NCI-H2196 treated with DMSO at 0.1 percent for 48 hours (cell line): ENCODE data around the gene LECT2.

Source experiments
- DNase-seq: peaks from one replicate; lab custom pipeline; 2025; ENCODE audit not compliant: unreplicated experiment; lab: John Stamatoyannopoulos, UW

LECT2 gene

DNA sequence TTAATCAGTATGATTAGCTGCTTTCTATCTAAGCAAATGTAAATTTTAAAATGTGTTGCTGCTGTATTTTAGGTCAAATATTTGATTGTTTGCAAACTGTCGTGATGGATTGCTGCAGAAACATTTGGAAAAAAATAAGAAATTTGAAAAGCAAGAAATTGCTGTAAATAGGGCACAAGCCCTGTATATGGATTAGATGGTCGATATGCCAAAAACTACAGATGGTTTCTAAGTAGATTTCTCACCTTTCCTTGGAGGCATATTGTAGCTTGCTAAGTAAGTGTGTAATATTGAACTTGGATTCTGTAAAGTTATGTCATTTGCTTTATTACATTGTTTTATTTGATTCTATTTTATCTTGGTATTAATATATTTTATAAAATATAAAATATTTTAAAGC lies 13.1 kb downstream of the LECT2 start:
- no peak for DNase-seq

DNA sequence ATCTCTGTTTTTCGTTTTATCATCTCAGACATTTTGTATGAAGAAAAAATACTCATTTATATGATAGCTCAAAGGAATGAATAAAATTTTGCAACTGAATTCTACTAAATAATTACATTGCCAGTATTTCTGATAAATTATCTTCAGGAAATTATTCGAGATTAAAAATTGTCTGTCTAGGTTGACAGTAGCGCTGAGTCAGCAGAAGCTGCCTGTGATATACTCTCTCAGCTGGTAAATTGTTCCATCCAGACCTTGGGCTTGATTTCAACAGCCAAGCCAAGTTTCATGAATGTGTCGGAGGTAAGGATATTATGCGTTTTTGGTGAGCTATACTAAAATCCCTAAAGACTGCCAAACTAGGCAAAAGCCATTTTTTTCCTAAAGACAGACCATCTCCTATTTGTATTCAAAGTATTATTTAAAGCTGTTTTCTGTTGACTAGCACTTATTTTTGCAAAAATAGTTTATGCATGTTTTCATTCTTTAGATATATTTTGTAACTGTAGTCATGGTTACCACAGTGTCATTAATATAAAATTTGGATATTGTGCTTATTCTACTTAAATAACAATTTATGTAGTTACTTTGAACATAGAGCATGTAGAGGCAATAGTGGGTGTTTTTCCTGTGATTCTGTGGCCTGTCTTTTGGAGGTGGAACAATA lies 17.4 kb downstream of the LECT2 start:
- no peak for DNase-seq

DNA sequence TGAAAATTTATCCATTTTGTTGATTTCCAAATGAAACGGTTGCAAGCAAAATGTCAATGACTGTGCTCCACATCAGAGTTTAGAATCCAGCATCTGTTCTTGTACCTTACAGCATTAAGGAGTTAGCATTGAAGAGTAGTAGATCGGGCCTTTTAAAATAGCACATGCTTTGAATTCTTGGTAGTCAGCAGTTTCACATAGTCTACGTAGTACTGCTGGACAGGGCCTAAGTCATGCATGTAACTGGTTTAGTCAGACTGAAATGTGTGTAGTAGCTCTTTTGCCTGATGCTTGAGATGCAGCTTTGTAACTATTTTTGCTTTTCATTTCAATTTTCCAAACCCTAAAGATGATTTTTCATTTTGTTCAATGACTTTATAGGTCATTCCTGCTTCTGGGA lies 19.8 kb downstream of the LECT2 start:
- no peak for DNase-seq

DNA sequence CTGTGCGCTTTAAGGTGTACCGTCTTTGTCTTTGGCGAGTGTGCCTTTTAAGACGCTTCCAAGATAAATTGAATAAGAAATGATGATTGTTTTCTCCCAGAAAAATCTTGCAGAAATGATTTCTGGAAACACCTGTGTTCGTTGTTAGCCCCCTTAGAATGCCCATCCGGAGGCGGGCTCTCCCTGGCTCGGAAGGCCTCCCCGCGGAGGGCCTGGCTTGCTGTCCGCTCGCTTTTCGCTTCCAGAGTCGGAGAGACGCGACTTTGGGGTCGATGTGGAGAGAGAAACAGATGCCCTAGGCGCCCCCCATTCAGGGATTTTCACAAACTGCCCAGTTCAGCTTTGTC lies 23.9 kb downstream of the LECT2 start:
- DNase-seq = no peak

DNA sequence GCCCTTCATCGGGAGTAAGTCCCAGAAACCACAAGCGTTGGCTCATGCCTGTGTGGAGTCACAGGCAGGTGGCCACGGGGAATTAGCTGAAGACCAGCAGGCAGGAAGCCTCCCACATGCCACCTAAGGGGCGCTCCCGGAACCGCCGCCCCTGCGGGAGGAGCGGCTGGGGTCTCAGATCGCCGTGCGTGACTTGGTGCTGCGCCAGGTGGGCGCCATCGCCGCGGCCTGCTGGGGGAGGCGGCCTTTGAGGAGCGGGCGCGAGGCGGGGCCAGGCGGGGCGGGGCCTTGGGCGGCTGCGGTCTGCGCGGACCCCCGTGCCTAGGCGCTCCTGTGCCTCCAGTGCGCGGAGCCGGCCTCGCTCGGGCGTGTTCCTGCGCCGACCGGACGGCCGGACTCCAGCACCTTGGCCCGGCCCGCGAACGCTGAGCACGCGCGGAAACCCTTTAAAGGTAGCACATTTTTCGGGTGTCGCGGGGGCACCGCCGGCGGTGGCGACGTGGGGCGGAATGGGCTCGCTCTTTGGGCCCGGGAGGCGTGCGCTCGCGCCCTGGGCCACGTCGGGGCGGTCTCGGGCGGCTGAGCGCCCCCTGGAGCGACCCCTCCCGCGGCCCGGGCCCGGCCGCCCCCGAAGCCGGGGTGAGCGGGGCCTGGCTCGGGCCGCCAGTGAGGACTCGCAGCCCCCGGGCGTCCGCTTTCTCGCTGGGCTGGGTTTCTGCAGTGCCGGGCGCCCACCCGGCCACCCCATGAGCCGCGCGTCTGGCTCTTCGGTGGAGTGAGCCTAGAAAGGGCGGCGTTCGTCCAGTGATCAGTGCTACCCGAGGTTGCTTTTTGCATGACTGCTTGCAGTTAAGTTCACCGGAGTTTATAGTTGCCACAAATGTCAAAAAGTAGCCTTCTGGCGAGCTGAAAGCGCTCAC lies 24.5 kb downstream of the LECT2 start:
- no peak for DNase-seq

DNA sequence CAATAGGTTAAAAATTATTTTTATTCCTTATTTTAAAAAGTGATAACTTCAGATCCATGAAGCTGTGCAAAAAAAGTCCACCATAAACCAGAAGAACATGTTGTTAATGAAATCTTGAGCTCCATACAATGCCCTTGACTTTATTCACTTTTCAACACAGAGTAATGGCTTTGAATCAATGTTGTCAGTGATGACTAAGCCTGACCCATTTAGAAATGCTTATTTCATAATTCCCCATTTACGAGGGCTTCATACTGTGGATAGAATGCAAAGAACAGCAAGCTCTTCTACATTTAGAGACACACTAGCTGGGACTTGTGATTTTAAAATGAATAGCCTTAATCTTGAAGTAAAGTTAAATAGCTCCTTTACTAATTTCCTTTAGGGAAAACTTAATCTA lies 33.4 kb downstream of the LECT2 start:
- no peak for DNase-seq

DNA sequence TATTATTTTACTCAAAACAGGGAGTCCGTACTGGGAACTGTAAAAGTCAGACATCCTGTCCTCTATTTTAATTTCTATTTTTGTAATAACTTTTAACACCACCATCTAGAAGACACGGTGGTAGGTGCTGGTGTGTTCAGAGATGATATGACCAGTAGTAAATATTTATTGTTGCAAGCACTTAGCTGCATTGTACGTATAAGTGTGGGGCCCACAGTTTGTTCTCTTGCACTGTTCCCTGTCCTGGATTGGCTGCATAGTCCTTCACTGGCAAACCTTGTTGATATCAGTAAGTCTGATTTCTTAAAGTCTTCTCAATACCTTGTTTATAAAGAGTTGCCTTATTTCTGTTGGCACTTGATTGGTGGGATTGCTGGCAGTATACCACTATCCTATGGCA lies 34.6 kb downstream of the LECT2 start:
- DNase-seq = no peak

DNA sequence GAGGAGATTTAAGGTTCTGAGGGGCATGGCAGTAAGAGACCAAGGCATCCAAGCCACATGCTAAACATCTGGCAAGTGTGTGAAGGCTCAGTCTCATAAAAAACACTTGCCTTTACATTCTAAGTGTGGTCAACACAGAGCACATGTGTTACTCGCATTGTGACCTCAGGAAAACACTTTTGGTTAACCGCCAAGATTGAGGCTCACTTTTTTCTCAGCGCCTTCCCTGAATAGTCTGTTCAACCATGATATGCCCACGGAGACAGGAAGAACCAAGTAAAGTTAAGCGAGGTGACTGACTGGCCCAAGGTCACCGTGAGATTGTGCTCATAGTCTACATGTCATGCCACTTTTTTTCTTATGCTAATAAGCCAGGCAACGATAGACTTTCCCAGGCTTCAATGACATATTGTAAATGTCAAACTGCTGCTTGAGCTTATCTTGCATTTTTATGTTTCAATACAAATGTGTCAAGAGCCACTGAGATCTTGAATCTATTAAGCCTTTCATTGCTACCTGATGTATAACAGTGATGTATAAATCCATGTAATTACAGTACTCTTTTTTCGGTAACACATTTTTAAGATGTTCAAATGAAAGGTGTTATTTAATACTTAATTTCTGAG lies 38.0 kb downstream of the LECT2 start:
- no peak for DNase-seq

DNA sequence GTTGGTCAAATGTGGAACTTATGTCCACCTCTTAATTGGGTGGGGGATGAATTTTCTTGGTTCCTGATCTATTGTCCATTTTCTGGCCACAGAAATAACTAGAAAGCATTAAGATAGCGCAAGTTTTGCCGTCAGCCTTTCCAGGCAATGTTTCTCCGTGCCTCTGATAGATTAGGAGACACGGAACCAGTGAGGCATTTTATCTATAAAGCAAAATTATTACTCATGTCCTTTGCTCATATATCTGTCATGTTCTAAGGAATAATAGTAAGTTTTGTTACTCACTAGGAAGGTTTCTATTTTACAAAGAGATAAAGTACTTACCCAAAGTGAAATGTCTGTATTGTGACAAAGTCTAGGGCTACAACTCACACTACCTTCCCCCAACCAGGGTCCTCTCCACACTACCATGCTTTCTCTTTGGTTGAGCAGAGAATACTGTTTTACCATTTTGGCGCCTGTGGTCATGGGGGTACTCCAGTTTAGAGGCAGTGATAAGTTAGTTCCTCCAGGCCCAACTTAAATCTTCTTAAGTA lies 39.2 kb downstream of the LECT2 start:
- DNase-seq = no peak

DNA sequence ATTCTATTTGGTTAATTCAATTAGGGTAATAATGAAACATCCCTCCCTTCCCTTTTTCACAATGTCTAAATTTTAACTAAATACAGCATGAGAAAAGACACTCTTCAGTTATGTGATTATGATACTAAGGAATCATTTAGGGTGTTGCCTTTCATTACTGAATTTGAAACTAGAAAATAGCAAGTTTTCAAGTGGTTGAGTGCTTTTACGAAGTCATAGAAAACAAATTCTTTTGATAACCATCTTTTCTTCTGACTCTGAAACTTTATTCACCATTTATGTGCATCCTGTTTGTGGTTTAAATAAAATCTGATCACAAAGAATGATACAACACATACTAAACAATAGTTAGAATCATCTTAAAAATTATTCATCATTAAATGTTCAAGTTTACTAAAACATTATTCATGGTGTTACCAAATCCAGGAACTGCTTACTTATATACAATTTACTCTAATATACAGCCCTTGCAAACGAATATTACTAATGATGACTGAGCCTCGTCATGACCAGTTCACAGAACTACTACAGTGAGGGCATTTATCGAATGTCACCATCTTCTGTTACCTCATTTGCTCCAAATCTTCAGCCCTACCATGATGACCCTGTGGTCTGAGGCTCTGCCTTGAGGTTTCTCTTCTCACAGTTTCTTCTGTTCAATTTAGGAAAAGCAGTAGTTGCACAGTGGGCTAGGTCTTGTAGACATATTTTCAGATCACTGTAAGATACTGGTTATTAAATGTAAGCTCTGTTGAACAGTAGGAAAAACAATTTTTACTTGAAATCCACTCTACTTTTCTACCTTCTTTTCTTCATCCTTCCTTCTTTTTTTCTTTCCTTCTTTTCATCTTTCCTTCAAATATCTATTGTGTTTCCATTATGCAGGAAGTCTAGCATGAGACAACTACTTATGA lies 40.8 kb downstream of the LECT2 start:
- no peak for DNase-seq

DNA sequence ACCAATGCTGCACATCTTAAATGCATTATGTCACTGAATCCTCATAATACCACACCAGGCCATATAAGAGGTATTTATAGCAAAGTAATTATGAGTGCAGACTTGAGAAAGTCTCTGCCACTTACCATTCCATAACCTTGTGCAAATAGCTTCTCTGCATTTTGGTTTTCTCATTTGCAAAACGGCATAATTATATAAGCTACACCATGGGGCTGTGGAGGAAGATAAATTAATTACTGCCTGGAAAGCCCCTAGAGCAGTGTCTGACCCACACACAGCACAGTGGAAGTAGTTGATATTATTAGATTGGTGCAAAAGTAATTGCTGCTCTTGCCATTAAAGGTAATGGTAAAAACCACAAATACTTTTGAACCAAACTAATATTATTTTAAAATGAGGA lies 49.6 kb downstream of the LECT2 start:
- no peak for DNase-seq

DNA sequence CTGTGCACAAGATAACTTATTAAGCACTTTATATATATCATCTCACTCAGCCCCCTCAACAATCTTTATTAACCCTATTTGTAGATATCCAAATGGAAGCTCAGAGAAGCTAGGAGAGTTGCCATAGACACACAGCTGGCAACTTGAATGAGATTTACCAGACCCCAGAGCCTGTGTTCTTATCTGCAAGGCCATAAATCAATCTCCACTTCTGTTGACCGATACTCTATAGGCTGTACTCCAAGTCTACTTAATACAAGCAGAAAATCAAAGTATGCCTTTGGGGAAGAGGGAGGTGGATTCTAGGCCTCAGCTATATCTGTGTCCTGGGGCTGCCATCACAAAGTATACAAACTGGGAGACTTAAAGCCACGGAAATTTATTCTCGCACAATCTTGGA lies 53.1 kb downstream of the LECT2 start:
- DNase-seq = no peak

DNA sequence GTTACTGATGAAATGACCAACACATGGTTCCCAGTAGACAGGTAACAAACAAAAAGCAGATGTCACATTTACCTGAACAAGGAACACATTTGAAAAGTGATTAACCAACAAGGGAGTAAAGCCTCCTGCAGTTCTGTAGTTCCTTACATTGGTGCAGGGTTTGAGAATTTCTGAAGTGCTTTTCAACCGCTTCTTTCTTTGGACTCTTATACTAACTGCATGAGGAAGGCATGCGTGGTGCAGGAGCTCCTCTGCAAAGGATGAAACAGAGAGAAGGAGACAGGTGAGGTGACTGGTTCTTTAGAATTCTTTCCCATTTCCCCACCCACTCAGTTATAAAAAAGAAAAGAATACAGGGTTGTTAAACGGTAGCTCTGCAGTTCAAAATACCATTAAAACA lies 54.5 kb downstream of the LECT2 start:
- DNase-seq = no peak

DNA sequence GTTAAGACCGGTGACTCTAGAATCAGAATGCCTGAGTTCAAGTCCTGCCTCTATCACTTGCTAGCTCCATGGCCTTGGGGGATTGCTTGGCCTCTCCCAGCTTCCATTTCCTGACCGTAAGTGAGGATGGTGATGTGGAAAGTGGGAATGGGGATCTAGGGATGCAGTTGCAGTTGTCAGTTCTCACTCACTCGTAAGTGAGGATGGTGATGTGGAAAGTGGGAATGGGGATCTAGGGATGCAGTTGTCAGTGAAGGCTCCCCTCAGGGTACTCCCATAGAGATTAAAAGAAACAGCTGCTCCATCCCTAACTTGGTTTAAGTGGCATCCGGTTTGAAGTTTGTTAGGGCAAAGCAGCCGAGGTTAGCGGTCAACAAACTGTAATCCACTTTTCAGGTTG lies 56.1 kb downstream of the LECT2 start:
- no peak for DNase-seq
